Lung (tissue), 12 donors: Measurements from ENCODE around the gene TERB1. TPM values are rescaled to one million over a fixed set of nuclear protein-coding genes. Genes with fewer than 3 reads are reported as not detected.

Experiments used
- ATAC-seq: fragments of 200-7000 bp; cut with Tn5 transposase; one replicate; pipeline ENCODE4 v1.9.1; 2020; ENCODE audit warnings: moderate number of reproducible peaks; ENCODE audit not compliant: insufficient read depth, low FRiP score
- DNase-seq, 3 donors: peaks; one replicate each; pipeline ENCODE4 v3.0.0-alpha.2; 2013 to 2017
- H3K27ac ChIP-seq, 2 donors: one replicate each; pipeline ENCODE4 v1.5.1; 2013; ENCODE audit warnings: mild to moderate bottlenecking in 2 of 2, moderate library complexity in 2 of 2, control low read depth in 1 of 2, inconsistent platforms in 1 of 2, low read depth in 1 of 2, low read length in 1 of 2
- H3K27me3 ChIP-seq, 3 donors: one replicate each; pipeline ENCODE4 v1.5.1; 2013; ENCODE audit warnings: low read length in 2 of 3; ENCODE audit not compliant: control insufficient read depth in 3 of 3, insufficient read depth in 3 of 3
- H3K36me3 ChIP-seq, 4 donors: one replicate each; pipeline ENCODE4 v1.5.1; 2013; ENCODE audit warnings: low read length in 4 of 4, mild to moderate bottlenecking in 1 of 4, moderate library complexity in 1 of 4; ENCODE audit not compliant: control insufficient read depth in 4 of 4, insufficient read depth in 4 of 4
- H3K4me1 ChIP-seq, 5 donors: one replicate each; pipeline ENCODE4 v1.5.1; 2013; ENCODE audit warnings: low read length in 5 of 5, mild to moderate bottlenecking in 2 of 5, moderate library complexity in 1 of 5; ENCODE audit not compliant: control insufficient read depth in 5 of 5, insufficient read depth in 5 of 5
- H3K4me3 ChIP-seq: one replicate; pipeline ENCODE4 v1.5.1; 2013; ENCODE audit warnings: mild to moderate bottlenecking, control low read depth, moderate library complexity
- H3K9ac ChIP-seq, 2 donors: one replicate each; pipeline ENCODE4 v1.5.1; 2013; ENCODE audit warnings: low read length in 2 of 2, control low read depth in 1 of 2; ENCODE audit not compliant: insufficient read depth in 1 of 2
- H3K9me3 ChIP-seq, 4 donors: one replicate each; pipeline ENCODE4 v1.5.1; 2013; ENCODE audit warnings: low read length in 3 of 4, mild to moderate bottlenecking in 1 of 4, moderate library complexity in 1 of 4; ENCODE audit not compliant: control insufficient read depth in 4 of 4, insufficient read depth in 3 of 4
- CTCF ChIP-seq: IDR thresholded peaks from 2 replicates; pipeline ENCODE4 v1.5.1; 2012; ENCODE audit warnings: mild to moderate bottlenecking; ENCODE audit errors: control extremely low read depth, extremely low read depth
- WGBS, 2 donors: extraction: QIAGEN DNeasy Blood & Tissue Kit; methylation state at CpG; one replicate each; pipeline ENCODE4 v1.1.7; 2013; 5-methylcytosine and 5-hydroxymethylcytosine counted together
- polyA plus RNA-seq, 2 donors: library from polyadenylated mRNA; stranded (reverse); fragments of 200-250 nt; gene quantifications; one replicate each; pipeline ENCODE4 v1.2.1, GENCODE V29; 2013
- total RNA-seq, 2 donors: library from RNA; depleted of rRNA in 1 of 2; stranded (reverse); fragments of >200 nt in 1 of 2; gene quantifications; one replicate each; pipeline ENCODE4 v1.2.1, GENCODE V29; 2014 to 2021
- donor health status: control.
- donor health status: control.
- donor health status: Bipolar disorder and iron deficiency.
- donor health status: healthy.
- donor health status: DM: yes; HTN: yes; CAD: no.

Gene TERB1
- total and polyA plus RNA-seq, 4 donors, result not detected

DNA sequence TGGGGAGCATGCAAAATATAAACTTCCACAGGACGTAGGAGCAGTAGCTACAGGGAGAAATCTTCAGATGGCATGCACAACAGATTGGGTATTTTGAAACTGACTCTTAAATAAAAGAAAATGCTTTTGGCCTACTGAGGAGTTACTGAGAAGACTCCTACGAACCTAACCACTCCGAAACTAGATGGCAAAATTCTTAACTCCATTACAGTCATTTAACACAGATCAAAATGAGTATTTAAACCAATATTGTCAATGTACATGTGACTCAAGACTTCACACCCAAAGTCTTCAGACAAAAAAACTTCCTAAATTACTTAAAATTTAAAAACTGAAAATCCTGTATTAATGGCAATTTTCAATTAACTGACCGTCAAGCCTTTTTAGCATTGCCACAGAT, 8.4 kb upstream of the TERB1 start:
- ATAC-seq (no peak), DNase-seq (no peak)
- Histone ChIP-seq H3K9me3 (no peaks in the 10 kb centered on the region), H3K9ac (no peak overlapping the region), H3K4me3 (no peak overlapping the region), H3K27me3 (no peaks in the 10 kb centered on the region), H3K36me3 (peaks cover 22 to 52% (median 37%) of the 10 kb centered on the region in 4 donors), H3K4me1 (no peaks in the 10 kb centered on the region), H3K27ac (no peak overlapping the region)
- 95% methylated on average over 4 of the region's 4 CpGs for WGBS, 2 donors
- no peak for TF ChIP-seq CTCF

- H3K9ac ChIP-seq, result no peak overlapping the region
- peaks cover 15 to 25% (median 18%) of the 10 kb centered on the region in 4 donors for H3K36me3 ChIP-seq
- no peak for DNase-seq
- no peak for ATAC-seq
- no peaks in the 10 kb centered on the region for H3K9me3 ChIP-seq
- no peaks in the 10 kb centered on the region for H3K4me1 ChIP-seq
- H3K27ac ChIP-seq, result no peak overlapping the region
- H3K4me3 ChIP-seq, result no peak overlapping the region
- TF ChIP-seq CTCF, result no peak
- WGBS, 2 donors, result 71 to 86% methylated on average over 5 of the region's 5 CpGs
- H3K27me3 ChIP-seq, result no peaks in the 10 kb centered on the region
Observed at GRCh38 chr16:66802159-66802558, 775 bp upstream of the TERB1 start.

GRCh38 chr16:66800856-66801255, 528 bp downstream of the TERB1 start:
- WGBS, 2 donors, result 94 to 96% methylated on average over 19 of the region's 19 CpGs

More at GRCh38 chr16:66800856-66801255, 528 bp downstream of the TERB1 start:
- no peak overlapping the region for H3K4me3 ChIP-seq
- no peaks in the 10 kb centered on the region for H3K27me3 ChIP-seq
- H3K4me1 ChIP-seq, result no peaks in the 10 kb centered on the region
- H3K9me3 ChIP-seq, result no peaks in the 10 kb centered on the region
- no peak for TF ChIP-seq CTCF
- DNase-seq (no peak), ATAC-seq (no peak)
- peaks cover 13 to 22% (median 15%) of the 10 kb centered on the region in 4 donors for H3K36me3 ChIP-seq
- no peak overlapping the region for H3K9ac ChIP-seq
- H3K27ac ChIP-seq, result no peak overlapping the region
